Omental fat pad (tissue), 4 donors: Measurements from ENCODE around the gene CCDC88C. TPM values are rescaled to one million over a fixed set of nuclear protein-coding genes. Genes with fewer than 3 reads are reported as not detected.

Experiments used
- ATAC-seq: fragments of 150-250 bp; one replicate; pipeline ENCODE4 v1.9.1; 2016; ENCODE audit warnings: mild to moderate bottlenecking, moderate library complexity; ENCODE audit not compliant: low FRiP score
- DNase-seq: peaks from one replicate; pipeline ENCODE4 v3.0.0-alpha.2; 2019; ENCODE audit warnings: low spot score
- CTCF ChIP-seq, 3 donors: fragments of 450-650 bp; IDR thresholded peaks; one replicate each; pipeline ENCODE4 v1.5.1; 2016 to 2017; ENCODE audit warnings: antibody characterized with exemption in 3 of 3, mild to moderate bottlenecking in 3 of 3, moderate library complexity in 2 of 3
- total RNA-seq, 4 donors: library from RNA; depleted of rRNA; stranded (reverse); fragments of >200 nt; gene quantifications; one replicate each; pipeline ENCODE4 v1.1.0, GENCODE V29; 2016

Gene CCDC88C
- total RNA-seq, 4 donors from 2014 or later = 4.5 to 36.6 (median 9.4) TPM

DNA sequence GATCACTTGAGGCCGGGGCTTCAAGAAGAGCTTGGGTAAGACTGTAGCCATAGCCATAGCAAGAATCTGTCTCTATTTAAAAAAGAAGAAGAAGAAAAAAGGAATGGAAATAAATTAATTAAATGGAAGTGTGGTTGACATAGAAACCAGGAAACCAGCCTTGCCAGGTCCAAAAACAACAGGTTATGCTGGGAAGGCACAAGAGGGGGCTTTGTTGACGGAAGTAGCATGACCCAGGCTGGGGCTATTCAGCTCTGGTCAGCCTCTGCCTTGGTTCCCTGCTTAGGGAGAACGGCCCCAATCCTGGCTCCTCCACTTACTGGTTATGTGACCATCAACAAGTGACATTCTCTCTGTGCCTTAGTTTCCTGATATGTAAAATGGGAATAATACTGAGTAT, 158.7 kb downstream of the CCDC88C start:
- no peak for TF ChIP-seq CTCF (IDR thresholded peaks at IDR 0.05)
- no peak for DNase-seq
- no peak for ATAC-seq

DNA sequence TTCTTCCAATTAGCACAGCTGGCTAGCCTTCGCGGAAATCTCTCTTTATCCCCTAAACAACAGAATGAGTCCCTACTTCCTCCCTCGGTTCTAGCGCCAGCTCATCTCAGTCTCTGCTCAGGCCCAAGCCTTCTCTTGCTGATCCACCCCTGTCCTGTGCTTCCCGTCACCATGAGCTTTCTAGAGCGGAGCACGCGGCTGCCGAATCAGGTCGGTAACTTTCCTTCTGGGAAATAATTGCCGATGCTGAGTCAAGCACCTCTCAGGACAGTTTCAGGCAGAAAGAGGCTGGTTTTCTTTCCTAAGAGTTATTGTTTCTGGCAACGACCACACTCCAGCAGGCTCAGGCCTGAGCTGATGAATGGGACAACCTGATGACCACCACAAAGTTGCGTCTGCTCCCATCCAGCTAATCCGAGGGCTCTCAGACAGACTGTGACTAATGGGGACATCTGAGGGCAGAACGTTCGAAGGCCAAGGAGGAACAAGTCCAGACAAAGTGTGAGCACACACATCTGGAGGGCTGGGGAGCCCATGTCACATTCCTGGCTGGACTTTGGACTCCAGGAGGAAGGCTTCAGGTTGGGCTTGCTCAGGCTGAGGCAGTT, 159.5 kb downstream of the CCDC88C start:
- no peak for ATAC-seq
- no peak for TF ChIP-seq CTCF (IDR thresholded peaks at IDR 0.05)
- no peak for DNase-seq

DNA sequence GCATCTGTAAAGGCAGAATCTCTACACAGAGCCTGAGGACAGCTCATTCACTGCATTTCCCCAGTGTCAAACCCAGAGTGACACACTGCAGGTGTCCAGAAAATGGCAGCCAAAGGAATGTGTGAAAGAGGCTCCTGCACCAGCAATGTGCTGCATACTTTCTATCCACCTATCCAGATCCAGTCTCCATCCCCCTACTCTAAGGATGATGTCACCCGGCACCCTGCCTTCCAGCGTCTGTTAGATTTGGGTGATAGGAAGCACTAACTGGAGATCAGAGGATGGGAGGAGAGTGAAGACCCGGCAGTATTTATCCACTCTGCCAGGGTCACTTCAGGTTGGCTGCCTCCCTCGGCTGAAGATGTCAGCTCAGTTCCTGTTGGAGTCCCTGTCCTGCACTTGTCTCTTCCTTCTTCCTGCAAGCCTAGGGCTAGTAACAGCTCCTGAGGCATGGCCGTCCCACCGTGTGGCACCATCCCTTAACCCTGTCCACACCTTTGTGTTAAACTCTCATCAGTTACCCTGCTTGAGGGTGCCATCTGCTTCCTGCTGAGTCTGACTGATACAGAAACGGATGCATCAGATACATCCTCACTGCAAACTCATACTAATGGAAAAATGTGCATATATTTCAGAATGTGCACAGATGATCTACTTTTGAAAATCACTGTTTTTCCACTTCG, 160.2 kb downstream of the CCDC88C start:
- ATAC-seq (no peak), DNase-seq (no peak)
- no peak for TF ChIP-seq CTCF (IDR thresholded peaks at IDR 0.05)

DNA sequence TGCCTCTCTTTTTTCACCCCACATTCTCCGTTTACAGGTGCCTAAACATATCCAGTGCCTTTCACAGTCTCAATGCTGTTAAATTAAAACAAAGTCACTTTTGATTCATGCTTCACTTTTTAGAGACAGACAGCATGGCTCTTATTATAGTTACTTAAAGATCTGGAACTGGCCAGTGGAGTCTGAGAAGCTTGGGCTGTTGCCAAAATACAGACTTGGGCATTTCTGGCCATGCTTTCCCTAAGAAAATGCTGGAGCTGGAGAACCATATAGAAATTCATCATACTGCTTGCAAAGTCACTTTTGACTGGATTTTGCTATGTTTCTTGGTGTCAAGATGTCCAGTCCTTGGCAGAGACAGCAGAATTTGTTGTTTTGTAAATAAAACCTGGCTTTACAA, 161.0 kb downstream of the CCDC88C start:
- no peak for TF ChIP-seq CTCF (IDR thresholded peaks at IDR 0.05)
- ATAC-seq (no peak), DNase-seq (no peak)

- TF ChIP-seq CTCF (IDR thresholded peaks at IDR 0.05) = no peak
- no peak for ATAC-seq
- DNase-seq = no peak
Observed at GRCh38 chr14:91255026-91255695, 162.5 kb downstream of the CCDC88C start.

DNA sequence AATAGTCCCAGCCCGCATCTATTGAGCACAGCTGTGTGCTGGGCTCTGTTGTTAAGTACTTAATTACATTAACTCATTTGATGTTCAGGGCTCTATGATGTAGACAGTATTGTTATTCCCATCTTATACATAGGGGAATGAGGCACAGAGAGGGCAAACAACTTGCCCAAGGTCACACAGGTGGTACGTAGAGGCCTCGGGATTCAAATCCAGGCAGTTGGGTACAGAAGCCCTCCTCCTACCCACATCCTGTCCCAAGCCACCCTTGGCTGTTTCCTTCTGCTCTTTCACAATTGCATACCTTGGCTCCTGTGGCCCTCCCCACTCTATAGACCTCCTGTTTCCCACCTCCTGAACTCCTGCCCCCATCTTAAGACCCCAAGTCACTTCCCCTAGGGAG, 163.2 kb downstream of the CCDC88C start:
- ATAC-seq = no peak
- no peak for TF ChIP-seq CTCF (IDR thresholded peaks at IDR 0.05)

More for the DNA sequence above, 163.2 kb downstream of the CCDC88C start:
- no peak for DNase-seq
